Duodenal mucosa (tissue), 2 donors: ENCODE measurements around the gene NLGN1.

Experiments used
- H3K27ac ChIP-seq: one replicate; pipeline ENCODE4 v1.7.0; 2013; ENCODE audit warnings: low read depth, low read length
- H3K27me3 ChIP-seq, 2 donors: one replicate each; pipeline ENCODE4 v1.7.0; 2013; ENCODE audit warnings: low read length in 2 of 2, control low read depth in 1 of 2; ENCODE audit not compliant: insufficient read depth in 2 of 2, control insufficient read depth in 1 of 2
- H3K36me3 ChIP-seq, 2 donors: one replicate each; pipeline ENCODE4 v1.7.0; 2013; ENCODE audit warnings: low read length in 2 of 2, control low read depth in 1 of 2; ENCODE audit not compliant: insufficient read depth in 2 of 2, control insufficient read depth in 1 of 2
- H3K4me1 ChIP-seq, 2 donors: one replicate each; pipeline ENCODE4 v1.7.0; 2013; ENCODE audit warnings: low read length in 2 of 2, control low read depth in 1 of 2; ENCODE audit not compliant: insufficient read depth in 2 of 2, control insufficient read depth in 1 of 2
- H3K4me3 ChIP-seq, 2 donors: one replicate each; pipeline ENCODE4 v1.7.0; 2013; ENCODE audit warnings: low read length in 2 of 2, low read depth in 1 of 2
- H3K9ac ChIP-seq, 2 donors: one replicate each; pipeline ENCODE4 v1.7.0; 2013; ENCODE audit warnings: low read length in 2 of 2, low read depth in 1 of 2
- H3K9me3 ChIP-seq, 2 donors: one replicate each; pipeline ENCODE4 v1.7.0; 2013; ENCODE audit warnings: low read length in 2 of 2, control low read depth in 1 of 2; ENCODE audit not compliant: control insufficient read depth in 1 of 2

NLGN1 gene

DNA sequence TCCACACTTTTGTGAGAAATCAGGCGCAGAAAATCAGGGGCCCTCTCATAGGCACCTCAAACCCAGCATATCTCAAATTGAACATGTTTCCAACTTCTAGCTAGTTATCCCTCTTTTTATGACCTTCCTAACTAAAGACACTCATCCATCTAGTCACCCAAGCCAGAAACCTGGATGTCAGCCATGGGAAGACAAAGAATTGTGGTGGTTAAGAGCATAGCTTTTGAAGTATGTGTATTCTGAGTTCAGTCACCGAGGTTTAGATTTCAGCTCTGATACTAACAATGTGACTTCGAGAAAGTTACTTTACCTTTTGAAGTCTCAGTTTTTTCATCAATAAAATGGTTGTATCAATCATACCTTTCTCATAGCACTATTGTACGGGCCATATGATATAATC lies 495.5 kb downstream of the NLGN1 start:
- H3K36me3 ChIP-seq = no peaks in the 10 kb centered on the region
- H3K9ac ChIP-seq = no peak overlapping the region
- H3K27me3 ChIP-seq = no peaks in the 10 kb centered on the region
- H3K27ac ChIP-seq = no peak overlapping the region
- H3K9me3 ChIP-seq = no peaks in the 10 kb centered on the region
- no peak overlapping the region for H3K4me3 ChIP-seq
- no peaks in the 10 kb centered on the region for H3K4me1 ChIP-seq

DNA sequence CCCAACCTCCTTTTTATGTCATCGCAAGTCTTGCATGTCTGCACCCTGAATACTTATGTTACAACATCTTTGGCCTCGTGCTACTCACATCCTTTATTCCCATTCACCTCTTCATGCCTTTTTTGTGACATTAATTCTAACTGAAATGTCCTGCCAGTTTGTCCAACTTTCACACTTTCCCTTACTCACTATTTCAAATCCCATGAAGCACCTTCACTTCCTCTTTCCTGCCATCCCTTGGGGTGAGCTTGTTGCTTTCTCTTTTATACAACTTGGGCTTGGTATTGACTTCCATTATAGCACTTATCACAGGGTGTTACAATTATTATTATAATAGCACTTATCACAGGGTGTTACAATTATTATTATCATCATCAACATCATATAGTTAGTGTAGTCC lies 496.3 kb downstream of the NLGN1 start:
- no peaks in the 10 kb centered on the region for H3K27me3 ChIP-seq
- H3K4me3 ChIP-seq = no peak overlapping the region
- H3K9me3 ChIP-seq = no peaks in the 10 kb centered on the region
- H3K9ac ChIP-seq = no peak overlapping the region
- H3K36me3 ChIP-seq = no peaks in the 10 kb centered on the region
- no peaks in the 10 kb centered on the region for H3K4me1 ChIP-seq
- H3K27ac ChIP-seq = no peak overlapping the region

DNA sequence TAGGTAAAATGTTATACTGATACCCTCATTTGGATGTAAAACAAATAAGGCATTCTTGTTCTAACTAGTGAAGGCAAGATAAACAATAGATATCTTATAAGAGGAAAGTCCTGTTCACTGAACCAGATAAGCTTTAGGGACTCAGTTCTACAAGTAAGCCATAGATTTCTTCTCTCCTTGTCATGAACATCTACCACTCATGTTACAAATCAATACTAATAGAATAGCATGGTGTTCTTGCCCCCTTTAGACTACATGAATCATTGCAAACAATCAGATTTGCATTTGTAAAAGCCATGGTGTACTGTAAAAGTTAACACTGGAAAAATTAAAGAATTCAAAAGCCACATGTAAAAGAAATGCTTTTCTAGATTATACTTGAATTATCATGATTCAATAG lies 500.1 kb downstream of the NLGN1 start:
- H3K4me3 ChIP-seq = no peak overlapping the region
- H3K9ac ChIP-seq = no peak overlapping the region
- no peaks in the 10 kb centered on the region for H3K36me3 ChIP-seq
- no peak overlapping the region for H3K27ac ChIP-seq
- H3K27me3 ChIP-seq = no peaks in the 10 kb centered on the region
- no peaks in the 10 kb centered on the region for H3K9me3 ChIP-seq
- no peaks in the 10 kb centered on the region for H3K4me1 ChIP-seq

DNA sequence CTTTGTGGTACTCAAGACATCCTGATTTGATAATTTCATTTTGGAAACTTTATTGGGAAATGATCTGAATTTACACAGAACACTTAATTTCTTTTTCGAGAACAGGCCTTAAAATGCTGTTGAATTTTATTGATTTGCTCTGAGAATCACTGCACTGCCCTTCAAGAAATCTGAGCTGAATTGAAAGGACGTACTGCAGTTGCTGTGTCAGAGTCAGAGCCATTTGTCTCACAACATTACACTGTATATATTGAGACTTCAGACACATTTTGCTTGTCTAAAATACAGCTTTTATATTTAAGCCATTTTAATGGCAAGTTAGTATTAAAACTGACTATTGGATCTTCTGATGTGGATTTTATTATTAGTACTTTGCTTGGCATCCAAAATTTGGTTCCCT lies 504.1 kb downstream of the NLGN1 start:
- Histone ChIP-seq H3K9ac (no peak overlapping the region), H3K27me3 (no peaks in the 10 kb centered on the region), H3K9me3 (no peaks in the 10 kb centered on the region), H3K4me1 (no peaks in the 10 kb centered on the region), H3K4me3 (no peak overlapping the region), H3K36me3 (no peaks in the 10 kb centered on the region), H3K27ac (no peak overlapping the region)

DNA sequence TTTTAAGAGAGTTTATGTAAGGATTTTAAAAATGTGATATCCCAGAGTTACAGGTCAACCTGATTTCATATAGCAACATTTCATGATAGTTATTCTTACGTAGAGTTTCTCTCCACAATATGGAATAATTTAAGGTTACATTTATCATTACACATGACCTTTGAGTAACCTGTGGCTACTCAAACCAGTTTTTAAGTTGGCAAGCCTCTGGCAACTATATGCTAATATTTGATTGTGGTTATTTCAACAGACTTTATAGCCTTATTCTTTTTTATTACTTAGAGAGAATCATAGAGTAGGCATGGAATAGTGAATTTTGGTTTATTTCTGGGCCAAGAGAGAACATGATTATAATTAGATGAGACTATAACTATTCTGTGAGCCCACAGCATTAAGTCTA lies 504.9 kb downstream of the NLGN1 start:
- no peaks in the 10 kb centered on the region for H3K36me3 ChIP-seq
- no peaks in the 10 kb centered on the region for H3K27me3 ChIP-seq
- no peaks in the 10 kb centered on the region for H3K4me1 ChIP-seq
- no peak overlapping the region for H3K4me3 ChIP-seq
- no peak overlapping the region for H3K9ac ChIP-seq
- no peaks in the 10 kb centered on the region for H3K9me3 ChIP-seq
- no peak overlapping the region for H3K27ac ChIP-seq

DNA sequence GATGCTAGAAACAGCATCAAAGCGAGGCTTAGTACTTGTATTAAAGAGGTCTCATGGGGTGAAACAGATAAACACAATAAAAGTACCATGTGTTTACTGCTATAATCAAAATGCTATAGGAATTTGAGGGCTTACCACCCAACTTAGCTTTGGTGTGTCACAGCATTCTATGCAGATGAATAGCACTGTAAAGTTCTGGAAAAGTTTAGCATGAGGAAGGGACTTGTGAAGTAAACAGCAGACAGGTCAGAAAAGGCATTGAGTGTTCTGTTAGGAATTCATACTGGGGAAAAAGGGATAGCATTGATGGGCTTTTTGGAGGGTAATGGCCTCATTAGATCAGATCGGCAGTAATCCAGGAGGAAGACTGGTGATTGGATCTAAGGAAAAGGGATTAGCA lies 505.3 kb downstream of the NLGN1 start:
- Histone ChIP-seq H3K4me1 (no peaks in the 10 kb centered on the region), H3K9me3 (no peaks in the 10 kb centered on the region), H3K4me3 (no peak overlapping the region), H3K9ac (no peak overlapping the region), H3K36me3 (no peaks in the 10 kb centered on the region), H3K27me3 (no peaks in the 10 kb centered on the region), H3K27ac (no peak overlapping the region)

DNA sequence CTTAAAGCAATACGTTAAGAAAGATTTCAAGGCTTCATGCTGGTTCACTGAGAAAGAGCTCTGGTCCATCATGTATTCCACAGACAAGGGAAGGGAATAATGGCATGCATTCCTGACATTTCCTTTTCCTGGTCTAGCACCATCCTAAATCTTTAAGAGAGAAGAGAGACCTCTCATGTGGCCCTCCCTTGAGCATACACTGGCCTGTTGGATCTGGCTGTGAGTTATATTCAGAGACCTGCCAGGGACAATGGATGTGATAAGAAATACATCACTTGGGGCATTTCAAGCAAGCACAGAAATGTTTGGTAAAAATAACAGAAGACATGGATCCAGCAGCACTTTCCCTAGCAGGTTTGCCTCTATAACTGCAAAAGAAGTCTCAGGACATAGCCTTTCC lies 507.8 kb downstream of the NLGN1 start:
- Histone ChIP-seq H3K9ac (no peak overlapping the region), H3K27me3 (no peaks in the 10 kb centered on the region), H3K4me1 (no peaks in the 10 kb centered on the region), H3K9me3 (no peaks in the 10 kb centered on the region), H3K36me3 (no peaks in the 10 kb centered on the region), H3K27ac (no peak overlapping the region), H3K4me3 (no peak overlapping the region)

DNA sequence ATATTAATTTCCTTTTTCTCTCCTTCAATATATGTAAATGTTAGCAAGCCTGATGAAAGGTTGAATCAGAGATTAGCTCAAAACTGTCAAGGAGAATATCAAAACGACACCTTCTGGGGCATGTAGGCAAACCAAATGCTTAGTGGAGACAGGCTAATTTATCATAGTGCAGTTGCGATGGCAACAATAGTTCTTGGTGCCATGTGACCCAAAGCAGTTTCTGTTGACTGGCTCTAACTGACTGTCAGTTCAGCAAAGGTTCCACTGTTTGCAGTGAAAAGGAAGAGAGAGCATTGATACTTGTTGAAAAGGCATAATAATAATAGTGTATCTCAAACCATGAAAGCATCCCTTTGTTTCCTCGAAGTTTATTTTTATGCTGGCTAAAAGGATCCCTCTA lies 513.9 kb downstream of the NLGN1 start:
- Histone ChIP-seq H3K36me3 (no peaks in the 10 kb centered on the region), H3K4me3 (no peak overlapping the region), H3K4me1 (no peaks in the 10 kb centered on the region), H3K9me3 (no peaks in the 10 kb centered on the region), H3K9ac (no peak overlapping the region), H3K27ac (no peak overlapping the region), H3K27me3 (no peaks in the 10 kb centered on the region)

DNA sequence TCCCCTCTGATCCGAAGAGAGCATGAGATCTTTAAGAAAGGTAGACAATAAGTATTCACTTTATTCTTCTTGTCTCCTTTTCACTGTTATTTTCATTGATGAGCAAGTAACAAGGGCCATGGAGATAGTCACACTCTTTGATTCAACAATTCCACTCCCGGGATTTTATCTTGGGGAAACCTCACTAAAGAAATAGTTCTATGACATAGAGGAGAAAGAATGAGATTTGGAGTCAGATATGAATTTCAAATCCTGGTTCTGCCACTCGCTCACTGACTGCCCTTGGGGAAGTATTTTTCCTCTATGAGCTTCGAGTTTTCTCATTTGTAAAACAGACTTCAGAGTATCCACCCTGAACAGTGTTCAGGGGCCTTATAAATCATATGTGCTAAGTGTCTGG lies 514.6 kb downstream of the NLGN1 start:
- no peaks in the 10 kb centered on the region for H3K36me3 ChIP-seq
- H3K4me3 ChIP-seq = no peak overlapping the region
- H3K9me3 ChIP-seq = no peaks in the 10 kb centered on the region
- no peaks in the 10 kb centered on the region for H3K4me1 ChIP-seq
- no peak overlapping the region for H3K27ac ChIP-seq
- no peaks in the 10 kb centered on the region for H3K27me3 ChIP-seq
- H3K9ac ChIP-seq = no peak overlapping the region

DNA sequence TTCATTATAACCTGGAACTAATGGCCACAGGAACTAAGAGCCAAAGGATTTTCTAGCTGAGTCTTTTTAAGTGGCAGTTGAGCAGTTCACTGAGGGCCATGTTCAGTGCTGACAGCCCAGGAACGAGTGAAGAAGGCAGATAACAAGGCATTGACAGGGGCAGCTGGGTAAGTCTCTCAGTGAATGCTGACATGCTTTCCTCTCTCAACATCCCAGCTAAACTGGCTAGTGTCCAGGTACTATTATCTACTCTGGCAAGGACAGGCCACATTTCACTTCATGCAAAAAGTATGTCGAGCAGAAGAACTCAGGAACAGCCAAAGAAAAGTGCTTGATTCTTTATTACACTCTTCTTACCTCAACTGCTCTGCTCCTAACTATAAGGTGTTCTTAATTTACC lies 515.9 kb downstream of the NLGN1 start:
- no peak overlapping the region for H3K27ac ChIP-seq
- H3K9ac ChIP-seq = no peak overlapping the region
- H3K4me1 ChIP-seq = no peaks in the 10 kb centered on the region
- H3K4me3 ChIP-seq = no peak overlapping the region
- no peaks in the 10 kb centered on the region for H3K9me3 ChIP-seq
- no peaks in the 10 kb centered on the region for H3K27me3 ChIP-seq
- H3K36me3 ChIP-seq = no peaks in the 10 kb centered on the region

DNA sequence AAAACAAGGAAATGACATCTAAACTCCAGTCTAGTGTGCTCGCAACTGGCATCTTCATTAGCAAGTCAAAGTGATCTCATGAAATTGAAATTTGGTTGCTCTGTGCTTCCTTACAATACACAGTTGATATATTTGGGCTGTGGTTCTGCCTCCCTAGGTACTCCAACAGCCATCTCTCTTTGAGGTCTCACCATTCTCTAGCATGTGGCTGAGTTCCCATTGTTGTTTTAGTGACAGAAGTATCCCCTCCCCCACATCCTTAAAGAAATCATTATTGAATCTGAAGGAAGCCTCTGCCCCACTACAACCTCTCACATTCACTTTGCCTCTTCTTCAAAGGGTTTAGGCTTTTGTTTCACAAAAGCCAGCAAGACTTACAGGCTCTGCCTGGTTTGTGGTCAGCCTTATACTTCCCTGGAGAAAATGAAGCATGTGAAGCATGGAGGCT lies 516.5 kb downstream of the NLGN1 start:
- H3K27me3 ChIP-seq = no peaks in the 10 kb centered on the region
- H3K27ac ChIP-seq = no peak overlapping the region
- H3K36me3 ChIP-seq = no peaks in the 10 kb centered on the region
- no peaks in the 10 kb centered on the region for H3K4me1 ChIP-seq
- H3K4me3 ChIP-seq = no peak overlapping the region
- H3K9ac ChIP-seq = no peak overlapping the region
- no peaks in the 10 kb centered on the region for H3K9me3 ChIP-seq
